HepG2 (cell line): Measurements from ENCODE around the gene THSD8. TPM values are rescaled to one million over a fixed set of nuclear protein-coding genes. Genes with fewer than 3 reads are reported as not detected.

Source experiments
- GMEB1 ChIP-seq: sonication (generic); formaldehyde crosslinking; IDR thresholded peaks from 2 replicates; pipeline ENCODE4 v1.5.1; 2020; ENCODE audit warnings: missing genetic modification reagents, mild to moderate bottlenecking, borderline replicate concordance
- HOMEZ ChIP-seq: IDR thresholded peaks from 2 replicates; pipeline ENCODE4 v1.6.1; 2016; ENCODE audit warnings: low read depth
- MTA3 ChIP-seq: sonication (generic); formaldehyde crosslinking; IDR thresholded peaks from 2 replicates; pipeline ENCODE4 v1.4.0; 2020; ENCODE audit warnings: missing genetic modification reagents
- PAX8 ChIP-seq: sonication (generic); formaldehyde crosslinking; IDR thresholded peaks from 2 replicates; pipeline ENCODE4 v1.8.0; 2022; ENCODE audit warnings: mild to moderate bottlenecking, missing genetic modification reagents, borderline replicate concordance
- PREB ChIP-seq: sonication (generic); formaldehyde crosslinking; IDR thresholded peaks from 2 replicates; pipeline ENCODE4 v1.4.0; 2020; ENCODE audit warnings: missing genetic modification reagents
- THAP8 ChIP-seq: sonication (generic); formaldehyde crosslinking; IDR thresholded peaks from 2 replicates; pipeline ENCODE4 v1.5.1; 2020; ENCODE audit warnings: missing genetic modification reagents, mild to moderate bottlenecking, borderline replicate concordance
- ZNF580 ChIP-seq: IDR thresholded peaks from 2 replicates; pipeline ENCODE4 v1.6.1; 2016; ENCODE audit warnings: low read depth, borderline replicate concordance
- polyA plus RNA-seq, 8 experiments: library from polyadenylated mRNA; depleted of rRNA in 3 of 8; stranded (reverse) in 7 of 8; unstranded in 1 of 8; fragments of >200 nt; fragmentation: Illumina TruSeq in 4 of 8; extraction: Trizol in 4 of 8; gene quantifications; 2 replicates each; pipeline versions ENCODE4 v1.2.1 to v1.2.3, GENCODE V29; 2011 to 2016; ENCODE audit warnings: low read depth in 4 of 8, missing spikeins in 1 of 8, mixed read lengths in 1 of 8; ENCODE audit not compliant: insufficient read depth in 1 of 8
- total RNA-seq, 5 experiments: library from RNA; depleted of rRNA; stranded (reverse); fragments of >200 nt; fragmentation: Illumina TruSeq; extraction: Trizol; gene quantifications; 2 replicates each; pipeline ENCODE4 v1.2.3, GENCODE V29; 2016; ENCODE audit warnings: low read depth in 1 of 5
- TF ChIP-seq, protein P1 (sequence below): sonication (generic); formaldehyde crosslinking; IDR thresholded peaks from 2 replicates; pipeline ENCODE4 v1.4.0; 2020; ENCODE audit warnings: missing genetic modification reagents
- TF ChIP-seq, protein P2 (sequence below), 2 experiments: fragments of 450-650 bp in 1 of 2; sonication (generic) in 1 of 2; formaldehyde crosslinking in 1 of 2; IDR thresholded peaks; 2 replicates each; pipeline versions ENCODE4 v1.6.1 to v1.8.0; 2016 to 2022; ENCODE audit warnings: antibody characterized with exemption in 1 of 2, mild to moderate bottlenecking in 1 of 2, missing genetic modification reagents in 1 of 2

Gene THSD8
- total and polyA plus RNA-seq, 2 of the 13 experiments (the other 11 are each of a cell fraction or from before 2014, with no cell fraction given), result 4.8 to 14.9 TPM

GRCh38 chr19:12792051-12792852 lies 9.6 kb upstream of the THSD8 start (continued):
- TF ChIP-seq HOMEZ (CRISPR knock-in tag) (no peak), PREB (CRISPR knock-in tag) (no peak), GMEB1 (peak; percentile 19; the same call in 1 of the 2 replicates), PAX8 (CRISPR knock-in tag) (no peak), ZNF580 (no peak), MTA3 (CRISPR knock-in tag) (no peak), THAP8 (no peak)
- TF ChIP-seq, protein P1, sequence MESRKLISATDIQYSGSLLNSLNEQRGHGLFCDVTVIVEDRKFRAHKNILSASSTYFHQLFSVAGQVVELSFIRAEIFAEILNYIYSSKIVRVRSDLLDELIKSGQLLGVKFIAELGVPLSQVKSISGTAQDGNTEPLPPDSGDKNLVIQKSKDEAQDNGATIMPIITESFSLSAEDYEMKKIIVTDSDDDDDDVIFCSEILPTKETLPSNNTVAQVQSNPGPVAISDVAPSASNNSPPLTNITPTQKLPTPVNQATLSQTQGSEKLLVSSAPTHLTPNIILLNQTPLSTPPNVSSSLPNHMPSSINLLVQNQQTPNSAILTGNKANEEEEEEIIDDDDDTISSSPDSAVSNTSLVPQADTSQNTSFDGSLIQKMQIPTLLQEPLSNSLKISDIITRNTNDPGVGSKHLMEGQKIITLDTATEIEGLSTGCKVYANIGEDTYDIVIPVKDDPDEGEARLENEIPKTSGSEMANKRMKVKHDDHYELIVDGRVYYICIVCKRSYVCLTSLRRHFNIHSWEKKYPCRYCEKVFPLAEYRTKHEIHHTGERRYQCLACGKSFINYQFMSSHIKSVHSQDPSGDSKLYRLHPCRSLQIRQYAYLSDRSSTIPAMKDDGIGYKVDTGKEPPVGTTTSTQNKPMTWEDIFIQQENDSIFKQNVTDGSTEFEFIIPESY (CRISPR knock-in tag), result 0 out of 2 replicates have a peak, but pooled peaks have one; percentile 18
- TF ChIP-seq, protein P2, sequence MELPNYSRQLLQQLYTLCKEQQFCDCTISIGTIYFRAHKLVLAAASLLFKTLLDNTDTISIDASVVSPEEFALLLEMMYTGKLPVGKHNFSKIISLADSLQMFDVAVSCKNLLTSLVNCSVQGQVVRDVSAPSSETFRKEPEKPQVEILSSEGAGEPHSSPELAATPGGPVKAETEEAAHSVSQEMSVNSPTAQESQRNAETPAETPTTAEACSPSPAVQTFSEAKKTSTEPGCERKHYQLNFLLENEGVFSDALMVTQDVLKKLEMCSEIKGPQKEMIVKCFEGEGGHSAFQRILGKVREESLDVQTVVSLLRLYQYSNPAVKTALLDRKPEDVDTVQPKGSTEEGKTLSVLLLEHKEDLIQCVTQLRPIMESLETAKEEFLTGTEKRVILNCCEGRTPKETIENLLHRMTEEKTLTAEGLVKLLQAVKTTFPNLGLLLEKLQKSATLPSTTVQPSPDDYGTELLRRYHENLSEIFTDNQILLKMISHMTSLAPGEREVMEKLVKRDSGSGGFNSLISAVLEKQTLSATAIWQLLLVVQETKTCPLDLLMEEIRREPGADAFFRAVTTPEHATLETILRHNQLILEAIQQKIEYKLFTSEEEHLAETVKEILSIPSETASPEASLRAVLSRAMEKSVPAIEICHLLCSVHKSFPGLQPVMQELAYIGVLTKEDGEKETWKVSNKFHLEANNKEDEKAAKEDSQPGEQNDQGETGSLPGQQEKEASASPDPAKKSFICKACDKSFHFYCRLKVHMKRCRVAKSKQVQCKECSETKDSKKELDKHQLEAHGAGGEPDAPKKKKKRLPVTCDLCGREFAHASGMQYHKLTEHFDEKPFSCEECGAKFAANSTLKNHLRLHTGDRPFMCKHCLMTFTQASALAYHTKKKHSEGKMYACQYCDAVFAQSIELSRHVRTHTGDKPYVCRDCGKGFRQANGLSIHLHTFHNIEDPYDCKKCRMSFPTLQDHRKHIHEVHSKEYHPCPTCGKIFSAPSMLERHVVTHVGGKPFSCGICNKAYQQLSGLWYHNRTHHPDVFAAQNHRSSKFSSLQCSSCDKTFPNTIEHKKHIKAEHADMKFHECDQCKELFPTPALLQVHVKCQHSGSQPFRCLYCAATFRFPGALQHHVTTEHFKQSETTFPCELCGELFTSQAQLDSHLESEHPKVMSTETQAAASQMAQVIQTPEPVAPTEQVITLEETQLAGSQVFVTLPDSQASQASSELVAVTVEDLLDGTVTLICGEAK (IDR thresholded peaks at IDR 0.05), result no peak
- TF ChIP-seq, protein P2 (CRISPR knock-in tag; IDR thresholded peaks at IDR 0.05), result peak; percentile 80; the same call in 1 of the 2 replicates
